ENCODE results near the gene FN3K. TPM values are rescaled to one million over a fixed set of nuclear protein-coding genes. Genes with fewer than 3 reads are reported as not detected.

The FN3K gene
- 0.87 and 2.3 TPM in 2 replicates for total RNA-seq (2012; rRNA removed)

GRCh38 chr17:82734987-82735866 lies at the start of gene FN3K:
Gene FN3K, plus strand, starts transcription at chr17:82735615. Its CDS starts 22 bp downstream, at chr17:82735637.
- Histone ChIP-seq H3K36me3 (ENCODE audit: insufficient read depth, low read length) (peaks cover 10% of the 10 kb centered on the region), H3K4me1 (ENCODE audit: control insufficient read depth, insufficient read depth, low read length) (peaks cover 2% of the 10 kb centered on the region), H3K9ac (ENCODE audit: low read depth, low read length) (peak within 1 kb of the TSS; percentile 68), H3K9me3 (replicated peaks; ENCODE audit: low read length) (no peaks in the 10 kb centered on the region), H3K27me3 (ENCODE audit: control insufficient read depth, insufficient read depth, low read length) (no peaks in the 10 kb centered on the region), H3K4me2 (ENCODE audit: low read length) (peak within 1 kb of the TSS; percentile 95), H3K4me3 (ENCODE audit: low read length) (peak within 1 kb of the TSS; percentile 79)

GRCh38 chr17:82686366-82687324 lies 48.8 kb upstream of the FN3K start:
- H3K4me3 ChIP-seq (ENCODE audit: low read length), result no peak overlapping the region
- no peaks in the 10 kb centered on the region for H3K27me3 ChIP-seq (ENCODE audit: control insufficient read depth, insufficient read depth, low read length)
- no peaks in the 10 kb centered on the region for H3K9me3 ChIP-seq (replicated peaks; ENCODE audit: low read length)
- H3K9ac ChIP-seq (ENCODE audit: low read depth, low read length), result no peak overlapping the region
- H3K4me1 ChIP-seq (ENCODE audit: control insufficient read depth, insufficient read depth, low read length), result no peaks in the 10 kb centered on the region
- no peaks in the 10 kb centered on the region for H3K36me3 ChIP-seq (ENCODE audit: insufficient read depth, low read length)
- H3K4me2 ChIP-seq (ENCODE audit: low read length), result no peak overlapping the region

- Histone ChIP-seq H3K9me3 (replicated peaks; ENCODE audit: low read length) (no peaks in the 10 kb centered on the region), H3K36me3 (ENCODE audit: insufficient read depth, low read length) (no peaks in the 10 kb centered on the region), H3K9ac (ENCODE audit: low read depth, low read length) (no peak overlapping the region), H3K27me3 (ENCODE audit: control insufficient read depth, insufficient read depth, low read length) (no peaks in the 10 kb centered on the region), H3K4me1 (ENCODE audit: control insufficient read depth, insufficient read depth, low read length) (no peaks in the 10 kb centered on the region), H3K4me2 (ENCODE audit: low read length) (no peak overlapping the region), H3K4me3 (ENCODE audit: low read length) (no peak overlapping the region)
These were observed 48.0 kb upstream of the FN3K start for GRCh38 chr17:82687375-82687861.

- H3K4me1 ChIP-seq (ENCODE audit: control insufficient read depth, insufficient read depth, low read length), result no peaks in the 10 kb centered on the region
- H3K9me3 ChIP-seq (replicated peaks; ENCODE audit: low read length), result no peaks in the 10 kb centered on the region
- no peak overlapping the region for H3K4me2 ChIP-seq (ENCODE audit: low read length)
- H3K9ac ChIP-seq (ENCODE audit: low read depth, low read length), result no peak overlapping the region
- H3K36me3 ChIP-seq (ENCODE audit: insufficient read depth, low read length), result no peaks in the 10 kb centered on the region
- no peaks in the 10 kb centered on the region for H3K27me3 ChIP-seq (ENCODE audit: control insufficient read depth, insufficient read depth, low read length)
- no peak overlapping the region for H3K4me3 ChIP-seq (ENCODE audit: low read length)
These were observed 47.5 kb upstream of the FN3K start for GRCh38 chr17:82687871-82688270.

- no peaks in the 10 kb centered on the region for H3K4me1 ChIP-seq (ENCODE audit: control insufficient read depth, insufficient read depth, low read length)
- H3K4me2 ChIP-seq (ENCODE audit: low read length), result no peak overlapping the region
- no peaks in the 10 kb centered on the region for H3K27me3 ChIP-seq (ENCODE audit: control insufficient read depth, insufficient read depth, low read length)
- H3K9ac ChIP-seq (ENCODE audit: low read depth, low read length), result no peak overlapping the region
- no peaks in the 10 kb centered on the region for H3K9me3 ChIP-seq (replicated peaks; ENCODE audit: low read length)
- H3K4me3 ChIP-seq (ENCODE audit: low read length), result no peak overlapping the region
- no peaks in the 10 kb centered on the region for H3K36me3 ChIP-seq (ENCODE audit: insufficient read depth, low read length)
These were observed 46.3 kb upstream of the FN3K start for GRCh38 chr17:82689077-82689476.

- H3K27me3 ChIP-seq (ENCODE audit: control insufficient read depth, insufficient read depth, low read length), result no peaks in the 10 kb centered on the region
- no peak overlapping the region for H3K9ac ChIP-seq (ENCODE audit: low read depth, low read length)
- no peaks in the 10 kb centered on the region for H3K4me1 ChIP-seq (ENCODE audit: control insufficient read depth, insufficient read depth, low read length)
- H3K4me2 ChIP-seq (ENCODE audit: low read length), result no peak overlapping the region
- H3K36me3 ChIP-seq (ENCODE audit: insufficient read depth, low read length), result no peaks in the 10 kb centered on the region
- no peaks in the 10 kb centered on the region for H3K9me3 ChIP-seq (replicated peaks; ENCODE audit: low read length)
- no peak overlapping the region for H3K4me3 ChIP-seq (ENCODE audit: low read length)
These were observed 44.5 kb upstream of the FN3K start for GRCh38 chr17:82690786-82691489.

- no peaks in the 10 kb centered on the region for H3K27me3 ChIP-seq (ENCODE audit: control insufficient read depth, insufficient read depth, low read length)
- H3K4me3 ChIP-seq (ENCODE audit: low read length), result no peak overlapping the region
- H3K9me3 ChIP-seq (replicated peaks; ENCODE audit: low read length), result no peaks in the 10 kb centered on the region
- H3K4me1 ChIP-seq (ENCODE audit: control insufficient read depth, insufficient read depth, low read length), result no peaks in the 10 kb centered on the region
- no peak overlapping the region for H3K9ac ChIP-seq (ENCODE audit: low read depth, low read length)
- no peaks in the 10 kb centered on the region for H3K36me3 ChIP-seq (ENCODE audit: insufficient read depth, low read length)
- H3K4me2 ChIP-seq (ENCODE audit: low read length), result no peak overlapping the region
These were observed 43.7 kb upstream of the FN3K start for GRCh38 chr17:82691714-82692113.

GRCh38 chr17:82692268-82692667 lies 43.1 kb upstream of the FN3K start:
- no peak overlapping the region for H3K4me2 ChIP-seq (ENCODE audit: low read length)
- H3K4me3 ChIP-seq (ENCODE audit: low read length), result no peak overlapping the region
- H3K4me1 ChIP-seq (ENCODE audit: control insufficient read depth, insufficient read depth, low read length), result peaks cover 3% of the 10 kb centered on the region
- no peaks in the 10 kb centered on the region for H3K27me3 ChIP-seq (ENCODE audit: control insufficient read depth, insufficient read depth, low read length)
- H3K9ac ChIP-seq (ENCODE audit: low read depth, low read length), result no peak overlapping the region
- H3K36me3 ChIP-seq (ENCODE audit: insufficient read depth, low read length), result no peaks in the 10 kb centered on the region
- H3K9me3 ChIP-seq (replicated peaks; ENCODE audit: low read length), result no peaks in the 10 kb centered on the region

- Histone ChIP-seq H3K4me3 (ENCODE audit: low read length) (no peak overlapping the region), H3K4me1 (ENCODE audit: control insufficient read depth, insufficient read depth, low read length) (peaks cover 8% of the 10 kb centered on the region), H3K9ac (ENCODE audit: low read depth, low read length) (no peak overlapping the region)
These were observed 42.1 kb upstream of the FN3K start for GRCh38 chr17:82693168-82693867.

GRCh38 chr17:82694647-82695046 lies 40.8 kb upstream of the FN3K start:
- Histone ChIP-seq H3K4me1 (ENCODE audit: control insufficient read depth, insufficient read depth, low read length) (peaks cover 14% of the 10 kb centered on the region), H3K9ac (ENCODE audit: low read depth, low read length) (no peak overlapping the region), H3K4me3 (ENCODE audit: low read length) (no peak overlapping the region), H3K27me3 (ENCODE audit: control insufficient read depth, insufficient read depth, low read length) (no peaks in the 10 kb centered on the region), H3K9me3 (replicated peaks; ENCODE audit: low read length) (no peaks in the 10 kb centered on the region), H3K36me3 (ENCODE audit: insufficient read depth, low read length) (no peaks in the 10 kb centered on the region), H3K4me2 (ENCODE audit: low read length) (no peak overlapping the region)

More at GRCh38 chr17:82693168-82693867, 42.1 kb upstream of the FN3K start:
- H3K36me3 ChIP-seq (ENCODE audit: insufficient read depth, low read length), result no peaks in the 10 kb centered on the region
- no peak overlapping the region for H3K4me2 ChIP-seq (ENCODE audit: low read length)
- no peaks in the 10 kb centered on the region for H3K27me3 ChIP-seq (ENCODE audit: control insufficient read depth, insufficient read depth, low read length)
- no peaks in the 10 kb centered on the region for H3K9me3 ChIP-seq (replicated peaks; ENCODE audit: low read length)

All from skeletal muscle satellite cell (primary cell).